ENCODE measurements around the gene CLTA.

DNA sequence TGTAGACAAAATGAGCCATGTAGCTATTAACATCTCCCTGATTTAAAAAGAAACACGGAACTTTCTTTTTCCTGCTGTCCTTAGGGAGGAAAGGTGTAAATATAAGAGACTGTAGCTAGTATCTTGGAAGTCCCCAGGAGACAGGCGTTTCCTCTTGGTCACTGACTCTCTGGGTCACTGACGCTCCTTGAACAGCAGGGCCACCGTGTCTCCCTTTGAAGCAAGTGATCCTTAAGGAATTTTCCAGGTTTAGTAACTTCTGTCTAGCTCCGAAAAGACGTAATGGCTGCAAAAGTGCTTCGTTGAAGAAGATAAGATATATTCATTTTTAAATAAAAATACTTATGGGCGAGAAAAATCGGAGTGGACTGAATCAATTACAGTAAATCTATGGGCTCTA lies 745 bp upstream of the CLTA start:
- TF ChIP-seq, protein P1, sequence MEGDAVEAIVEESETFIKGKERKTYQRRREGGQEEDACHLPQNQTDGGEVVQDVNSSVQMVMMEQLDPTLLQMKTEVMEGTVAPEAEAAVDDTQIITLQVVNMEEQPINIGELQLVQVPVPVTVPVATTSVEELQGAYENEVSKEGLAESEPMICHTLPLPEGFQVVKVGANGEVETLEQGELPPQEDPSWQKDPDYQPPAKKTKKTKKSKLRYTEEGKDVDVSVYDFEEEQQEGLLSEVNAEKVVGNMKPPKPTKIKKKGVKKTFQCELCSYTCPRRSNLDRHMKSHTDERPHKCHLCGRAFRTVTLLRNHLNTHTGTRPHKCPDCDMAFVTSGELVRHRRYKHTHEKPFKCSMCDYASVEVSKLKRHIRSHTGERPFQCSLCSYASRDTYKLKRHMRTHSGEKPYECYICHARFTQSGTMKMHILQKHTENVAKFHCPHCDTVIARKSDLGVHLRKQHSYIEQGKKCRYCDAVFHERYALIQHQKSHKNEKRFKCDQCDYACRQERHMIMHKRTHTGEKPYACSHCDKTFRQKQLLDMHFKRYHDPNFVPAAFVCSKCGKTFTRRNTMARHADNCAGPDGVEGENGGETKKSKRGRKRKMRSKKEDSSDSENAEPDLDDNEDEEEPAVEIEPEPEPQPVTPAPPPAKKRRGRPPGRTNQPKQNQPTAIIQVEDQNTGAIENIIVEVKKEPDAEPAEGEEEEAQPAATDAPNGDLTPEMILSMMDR (IDR thresholded peaks at IDR 0.05), result no peak
- no peak for TF ChIP-seq EP300 (IDR thresholded peaks at IDR 0.05)

All from ovary (tissue), 3 donors.